NCI-H1417 treated with DMSO at 0.1 percent for 48 hours (cell line): Measurements from ENCODE around the gene CDH7.

Experiments used
- DNase-seq: peaks from one replicate; lab custom pipeline; 2025; lab: John Stamatoyannopoulos, UW

Gene CDH7

GRCh38 chr18:65750389-65751154 is at the start of gene CDH7:
CDH7 (plus strand) TSS chr18:65751012; CDS start chr18:65762843, 11,831 bp downstream.
- DNase-seq: no peak

- no peak for DNase-seq
These were observed 46.8 kb upstream of the CDH7 start for GRCh38 chr18:65704046-65704445.

GRCh38 chr18:65706646-65707045 is 44.2 kb upstream of the CDH7 start:
- DNase-seq: no peak

DNA sequence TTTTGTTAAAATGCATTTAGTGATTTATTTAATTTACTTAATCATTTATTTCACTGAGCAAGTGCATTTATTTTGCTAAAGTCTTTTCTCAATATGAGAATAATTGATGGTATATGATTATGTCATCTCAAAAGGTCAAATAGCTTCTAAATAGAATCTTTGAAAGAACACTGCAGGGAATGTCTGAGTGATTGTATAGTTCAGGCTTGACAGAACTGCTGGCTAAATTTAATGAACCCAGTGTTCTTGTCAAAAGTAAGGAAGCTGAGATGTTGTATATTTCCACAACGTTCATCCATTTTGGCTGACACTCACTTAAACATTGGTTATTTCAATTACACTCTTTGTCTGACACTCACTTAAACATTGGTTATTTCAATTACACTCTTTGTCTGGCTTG is 39.3 kb upstream of the CDH7 start:
- DNase-seq: no peak

DNA sequence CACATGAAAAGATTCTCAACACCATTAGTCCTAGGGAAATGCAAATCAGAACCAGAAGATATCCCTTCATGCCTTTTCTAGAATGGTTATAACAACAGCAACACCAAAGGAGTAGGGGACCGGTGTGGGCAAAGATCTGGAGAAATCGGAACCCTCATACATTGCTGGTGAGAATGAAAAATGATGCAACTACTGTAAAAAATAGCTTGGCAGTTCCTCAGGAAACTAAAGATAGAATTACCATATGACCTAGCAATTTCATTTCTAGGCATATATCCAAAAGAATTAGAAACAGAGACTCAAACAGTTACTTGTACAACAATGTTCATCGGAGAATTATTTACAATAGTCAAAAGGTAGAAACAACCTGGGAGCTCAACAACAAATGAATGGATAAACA is 29.2 kb upstream of the CDH7 start:
- DNase-seq: no peak

GRCh38 chr18:65725251-65726050 is 25.4 kb upstream of the CDH7 start:
- DNase-seq: peak; percentile 45

DNA sequence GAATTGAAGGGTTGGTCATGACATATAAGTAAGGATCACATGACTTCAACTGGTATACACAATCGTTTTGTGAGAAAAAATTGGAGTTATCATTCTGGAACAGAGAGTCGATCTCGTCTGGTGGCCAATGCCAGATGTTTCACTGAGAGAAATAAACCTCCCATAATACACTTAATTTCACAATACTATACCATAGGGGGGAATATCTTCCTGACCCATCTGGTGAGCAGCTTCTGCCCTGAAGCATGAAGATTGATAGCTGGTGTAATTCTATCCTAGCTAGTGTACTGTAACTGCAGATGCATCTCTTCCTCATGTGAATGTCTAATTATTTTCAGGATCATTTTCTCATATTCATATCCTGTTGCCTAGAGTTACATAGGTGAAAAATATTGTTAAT is 15.7 kb upstream of the CDH7 start:
- no peak for DNase-seq

DNA sequence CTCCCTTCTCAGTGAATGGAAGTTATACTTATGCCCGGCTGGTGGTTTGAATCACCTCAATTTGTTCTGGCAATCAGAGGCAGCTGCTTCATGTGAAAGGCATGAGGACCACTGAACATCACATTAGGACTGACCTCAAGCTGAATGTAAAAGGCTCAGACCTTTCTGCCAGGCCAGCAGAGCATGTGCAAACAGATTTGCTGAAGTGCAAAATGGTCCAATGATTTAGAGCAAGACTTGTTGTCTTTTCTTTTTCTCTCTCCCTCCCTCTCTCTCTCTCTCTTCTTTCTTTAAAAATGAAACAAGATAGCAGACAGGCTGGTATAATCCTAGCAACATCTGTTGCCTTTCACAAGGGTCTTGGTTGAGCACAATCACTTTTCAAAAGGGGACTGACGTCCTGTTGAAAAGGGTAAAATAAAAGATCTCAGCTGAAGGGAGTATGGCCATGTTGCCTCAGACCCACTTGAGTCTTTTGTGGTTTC is 13.3 kb upstream of the CDH7 start:
- peak; percentile 6 for DNase-seq

DNA sequence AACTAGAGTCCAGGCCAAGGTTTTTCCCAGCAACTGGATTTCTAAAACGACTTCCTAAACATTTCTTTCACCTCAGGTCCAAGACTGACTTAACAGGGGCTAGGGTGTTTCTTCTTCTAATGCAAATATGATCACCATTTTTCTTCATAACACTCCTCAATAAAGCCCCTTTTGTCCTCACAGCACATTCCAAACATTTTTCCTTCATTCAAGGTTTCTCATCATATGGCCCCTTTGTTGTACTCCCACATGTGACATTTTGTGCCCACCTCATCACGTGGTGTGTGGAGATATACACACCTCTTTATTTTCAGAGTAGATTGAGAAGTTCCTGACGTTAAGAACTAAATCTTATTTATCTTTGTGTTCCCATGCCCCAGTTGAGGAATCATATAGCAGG is 3.9 kb upstream of the CDH7 start:
- no peak for DNase-seq

DNA sequence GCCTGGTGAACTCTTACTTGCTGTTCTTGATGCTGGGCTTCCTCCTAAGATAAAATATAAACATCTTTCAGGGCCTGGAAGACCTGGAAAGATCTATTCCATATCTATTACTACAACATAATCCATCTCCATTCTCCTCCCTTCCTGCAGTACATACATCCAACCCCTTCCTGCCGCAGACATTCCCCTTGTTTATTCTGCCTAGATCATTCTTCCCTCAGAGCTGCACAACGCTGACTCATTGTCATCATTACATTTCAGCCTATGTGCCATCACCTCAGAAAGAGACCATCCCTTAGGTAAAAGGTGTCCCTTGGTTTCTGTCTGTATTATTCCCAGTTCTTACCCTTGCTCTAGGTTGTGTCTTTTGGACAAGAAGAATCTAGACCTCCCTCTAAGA is 2.5 kb upstream of the CDH7 start:
- DNase-seq: no peak

DNA sequence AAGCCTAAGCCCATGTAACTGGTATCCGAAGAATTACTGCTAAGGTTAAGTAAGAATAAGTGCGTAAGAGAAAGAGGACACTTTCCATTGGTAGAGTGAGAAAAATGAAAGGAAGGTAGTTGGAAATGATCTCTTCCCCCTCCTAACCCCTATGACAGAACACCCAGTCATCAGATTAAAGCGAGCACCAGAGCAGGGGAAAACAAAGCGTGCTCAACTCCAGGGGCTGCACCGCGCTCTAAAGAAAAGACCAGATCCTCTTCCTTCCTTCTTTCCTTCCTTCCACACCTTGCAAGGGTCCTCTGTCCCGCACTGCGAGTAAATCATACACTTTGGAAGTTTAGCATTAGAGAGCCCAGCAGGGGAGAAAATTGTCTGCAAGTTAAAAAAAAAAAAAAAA is 971 bp upstream of the CDH7 start:
- DNase-seq: no peak

DNA sequence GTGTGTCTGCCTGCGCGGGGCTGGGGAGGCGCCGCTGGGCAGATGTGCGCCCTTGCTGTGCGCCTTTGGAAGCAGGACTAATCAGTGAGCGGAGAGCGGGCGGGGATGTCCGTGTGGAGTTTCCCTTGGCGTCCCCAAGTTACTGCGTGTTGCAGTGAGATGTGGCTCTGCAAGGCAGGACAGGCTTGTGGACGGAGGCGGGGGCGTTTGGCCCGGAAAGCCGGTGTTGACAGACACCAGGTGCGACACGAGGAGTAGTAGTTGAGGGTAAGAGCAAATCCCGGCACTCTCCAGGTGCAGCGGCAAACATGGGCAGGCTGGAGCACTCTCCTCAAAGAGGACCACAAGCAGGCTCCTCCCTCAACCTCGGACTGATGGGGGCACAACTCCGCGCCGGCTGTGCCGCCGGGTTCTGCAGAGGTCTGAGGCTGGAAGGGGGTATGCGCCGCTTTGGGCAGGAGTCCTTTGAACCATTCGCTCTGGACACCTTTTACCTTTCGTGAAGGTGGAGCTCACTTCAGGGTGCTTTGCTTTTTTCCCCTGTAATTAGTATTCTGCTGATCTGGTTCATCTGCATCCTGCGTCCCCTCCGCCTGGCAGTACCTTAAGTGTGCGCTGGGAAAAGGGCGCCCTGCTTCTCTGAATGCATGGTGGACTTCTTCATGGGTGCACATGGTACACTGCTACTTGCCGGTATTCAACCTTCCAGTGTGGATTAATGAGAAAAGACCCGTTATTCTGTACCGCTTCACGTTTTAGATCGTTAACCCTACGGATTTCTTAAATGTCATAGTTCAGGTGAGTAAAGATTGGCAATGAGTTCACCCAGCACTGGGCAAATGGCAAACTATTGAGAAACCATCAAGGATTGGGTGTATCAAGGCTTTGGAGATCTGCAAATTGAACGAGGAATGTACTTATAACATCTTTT is 608 bp downstream of the CDH7 start:
- DNase-seq: peak; percentile 86

- DNase-seq: peak; percentile 45
These were observed 2.0 kb downstream of the CDH7 start for GRCh38 chr18:65752625-65753325.

DNA sequence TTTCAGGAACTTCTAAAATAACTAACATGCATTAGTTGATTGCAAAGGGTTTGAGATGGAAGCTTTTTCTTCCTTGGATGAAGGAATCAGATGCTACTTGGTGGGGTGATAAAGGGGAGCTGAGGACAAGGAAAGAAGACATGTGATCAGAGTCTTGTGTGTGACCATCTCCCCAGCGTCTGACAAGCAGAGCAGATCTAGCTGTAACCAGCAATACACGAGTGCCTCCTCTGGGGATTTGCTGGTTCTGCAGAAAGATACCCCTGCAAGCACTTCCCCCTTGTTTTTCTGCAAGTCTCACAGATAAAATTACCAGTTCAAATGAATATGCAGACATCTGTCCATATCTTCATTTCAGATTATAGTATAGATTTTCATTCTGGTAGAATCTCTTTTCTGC is 2.7 kb downstream of the CDH7 start:
- peak; percentile 14 for DNase-seq

DNA sequence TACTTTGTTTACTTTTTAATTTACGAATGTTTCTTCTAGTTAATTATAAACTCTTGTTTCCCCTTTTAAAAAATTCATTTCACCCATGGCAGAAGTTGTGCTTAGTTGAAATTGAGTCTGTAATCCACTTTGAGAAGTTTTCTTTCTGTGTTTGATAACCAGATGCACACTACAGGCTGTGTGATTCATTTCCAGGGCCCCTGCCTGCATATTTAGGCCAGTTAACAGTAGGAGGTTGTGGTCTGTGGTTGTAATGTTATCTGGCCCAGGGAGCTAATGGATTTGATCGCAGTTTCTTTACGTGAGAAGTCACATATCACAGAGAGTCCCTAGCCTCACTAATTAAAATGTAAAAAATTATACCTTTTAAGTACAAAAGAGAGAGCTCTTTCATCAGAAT is 3.3 kb downstream of the CDH7 start:
- DNase-seq: no peak

DNA sequence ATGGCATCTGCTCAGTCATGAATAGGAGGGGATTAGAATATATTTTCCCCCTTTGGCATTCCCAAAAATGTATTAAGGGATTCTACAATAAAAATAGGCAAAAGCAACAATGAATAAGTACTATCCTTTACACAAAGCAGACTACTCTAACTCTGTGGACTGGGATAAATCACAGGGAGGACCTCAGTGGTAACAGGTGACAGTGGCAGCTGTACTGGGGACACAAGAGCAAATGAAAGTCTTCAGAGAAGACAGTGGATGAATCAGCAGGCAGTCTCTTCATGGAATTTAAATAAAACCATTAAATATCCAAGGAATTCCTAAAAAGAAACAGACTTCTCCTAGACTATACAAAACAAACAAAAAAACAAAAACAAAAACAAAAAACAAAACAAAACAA is 4.8 kb downstream of the CDH7 start:
- no peak for DNase-seq

DNA sequence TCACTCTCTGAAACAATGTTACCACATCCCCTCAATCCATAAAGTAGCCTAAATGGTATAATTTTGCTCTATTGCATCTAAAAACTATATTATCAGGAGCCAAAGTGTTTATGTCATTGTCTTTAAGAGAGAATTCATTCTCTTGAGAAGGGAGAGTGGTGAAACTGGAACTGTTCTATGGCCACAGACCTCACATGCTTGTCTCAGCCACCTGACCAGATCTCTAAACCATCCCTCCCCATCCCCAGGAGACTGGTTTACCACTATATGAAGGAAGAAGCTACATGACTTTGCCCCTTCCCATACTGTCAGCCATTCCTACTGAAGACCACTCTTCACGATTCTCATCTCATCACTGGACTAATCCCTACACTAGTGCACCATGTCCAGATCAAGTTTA is 9.6 kb downstream of the CDH7 start:
- DNase-seq: no peak

GRCh38 chr18:65761636-65762295 is 11.0 kb downstream of the CDH7 start:
- DNase-seq: no peak

- no peak for DNase-seq
These were observed 11.7 kb downstream of the CDH7 start for GRCh38 chr18:65762556-65762955.

GRCh38 chr18:65767406-65767805 is 16.6 kb downstream of the CDH7 start:
- DNase-seq: no peak
